ENCODE measurements around the gene AMIGO1. TPM values are rescaled to one million over a fixed set of nuclear protein-coding genes. Genes with fewer than 3 reads are reported as not detected.

The AMIGO1 gene
- total and polyA plus RNA-seq, 12 donors: 3.8 to 27.9 (median 22.5) TPM

GRCh38 chr1:109497449-109498160 lies 11.9 kb downstream of the AMIGO1 start:
- no peaks in the 10 kb centered on the region for H3K9me3 ChIP-seq (replicated peaks in 1 of 3)
- H3K4me1 ChIP-seq (replicated peaks in 1 of 2): peaks cover 23 to 41% of the 10 kb centered on the region in 2 donors
- H3K4me3 ChIP-seq: no peak overlapping the region
- 55 to 68% (median 63%) methylated on average over 8 to 9 of the region's 9 CpGs for WGBS, 4 donors
- DNase-seq: no peak
- intact Hi-C loops (cut with DNase I): loop anchor here in 1 of 2 donors (2.0 kb wide), 1 partner anchor 31 kb away; no protein-coding TSS in a partner anchor
- peaks cover 0 to 26% of the 10 kb centered on the region in 2 donors for H3K36me3 ChIP-seq (replicated peaks in 1 of 2)
- H3K27me3 ChIP-seq: no peaks in the 10 kb centered on the region
- H3K27ac ChIP-seq: no peak overlapping the region
- TF ChIP-seq, protein P1, sequence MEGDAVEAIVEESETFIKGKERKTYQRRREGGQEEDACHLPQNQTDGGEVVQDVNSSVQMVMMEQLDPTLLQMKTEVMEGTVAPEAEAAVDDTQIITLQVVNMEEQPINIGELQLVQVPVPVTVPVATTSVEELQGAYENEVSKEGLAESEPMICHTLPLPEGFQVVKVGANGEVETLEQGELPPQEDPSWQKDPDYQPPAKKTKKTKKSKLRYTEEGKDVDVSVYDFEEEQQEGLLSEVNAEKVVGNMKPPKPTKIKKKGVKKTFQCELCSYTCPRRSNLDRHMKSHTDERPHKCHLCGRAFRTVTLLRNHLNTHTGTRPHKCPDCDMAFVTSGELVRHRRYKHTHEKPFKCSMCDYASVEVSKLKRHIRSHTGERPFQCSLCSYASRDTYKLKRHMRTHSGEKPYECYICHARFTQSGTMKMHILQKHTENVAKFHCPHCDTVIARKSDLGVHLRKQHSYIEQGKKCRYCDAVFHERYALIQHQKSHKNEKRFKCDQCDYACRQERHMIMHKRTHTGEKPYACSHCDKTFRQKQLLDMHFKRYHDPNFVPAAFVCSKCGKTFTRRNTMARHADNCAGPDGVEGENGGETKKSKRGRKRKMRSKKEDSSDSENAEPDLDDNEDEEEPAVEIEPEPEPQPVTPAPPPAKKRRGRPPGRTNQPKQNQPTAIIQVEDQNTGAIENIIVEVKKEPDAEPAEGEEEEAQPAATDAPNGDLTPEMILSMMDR (IDR thresholded peaks at IDR 0.05): no peak
- TF ChIP-seq POLR2A (IDR thresholded peaks at IDR 0.05): no peak

DNA sequence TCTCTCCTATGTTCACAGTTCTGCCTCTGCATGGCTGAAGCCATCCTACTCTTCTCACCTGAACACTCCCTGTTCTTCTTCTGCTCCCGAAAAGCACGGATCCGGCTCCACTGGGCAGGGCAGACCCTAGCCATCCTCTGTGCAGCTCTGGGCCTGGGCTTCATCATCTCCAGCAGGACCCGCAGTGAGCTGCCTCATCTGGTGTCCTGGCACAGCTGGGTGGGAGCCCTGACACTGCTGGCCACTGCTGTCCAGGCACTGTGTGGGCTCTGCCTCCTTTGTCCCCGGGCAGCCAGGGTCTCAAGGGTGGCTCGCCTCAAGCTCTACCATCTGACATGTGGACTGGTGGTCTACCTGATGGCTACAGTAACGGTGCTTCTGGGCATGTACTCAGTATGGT lies 13.8 kb downstream of the AMIGO1 start:
- no peak for DNase-seq
- intact Hi-C loops (cut with DNase I): loop anchor here in 1 of 2 donors (2.0 kb wide), 1 partner anchor 33 kb away; no protein-coding TSS in a partner anchor
- H3K27me3 ChIP-seq: no peaks in the 10 kb centered on the region
- TF ChIP-seq, protein P1 (IDR thresholded peaks at IDR 0.05): no peak
- TF ChIP-seq POLR2A (IDR thresholded peaks at IDR 0.05): no peak
- no peak overlapping the region for H3K27ac ChIP-seq
- no peak overlapping the region for H3K4me3 ChIP-seq
- H3K36me3 ChIP-seq (replicated peaks in 1 of 2): peaks cover 0 to 26% of the 10 kb centered on the region in 2 donors
- WGBS, 4 donors: 92 to 97% (median 93%) methylated on average over 3 to 7 of the region's 7 CpGs
- no peaks in the 10 kb centered on the region for H3K9me3 ChIP-seq (replicated peaks in 1 of 3)
- peaks cover 30 to 49% of the 10 kb centered on the region in 2 donors for H3K4me1 ChIP-seq (replicated peaks in 1 of 2)

DNA sequence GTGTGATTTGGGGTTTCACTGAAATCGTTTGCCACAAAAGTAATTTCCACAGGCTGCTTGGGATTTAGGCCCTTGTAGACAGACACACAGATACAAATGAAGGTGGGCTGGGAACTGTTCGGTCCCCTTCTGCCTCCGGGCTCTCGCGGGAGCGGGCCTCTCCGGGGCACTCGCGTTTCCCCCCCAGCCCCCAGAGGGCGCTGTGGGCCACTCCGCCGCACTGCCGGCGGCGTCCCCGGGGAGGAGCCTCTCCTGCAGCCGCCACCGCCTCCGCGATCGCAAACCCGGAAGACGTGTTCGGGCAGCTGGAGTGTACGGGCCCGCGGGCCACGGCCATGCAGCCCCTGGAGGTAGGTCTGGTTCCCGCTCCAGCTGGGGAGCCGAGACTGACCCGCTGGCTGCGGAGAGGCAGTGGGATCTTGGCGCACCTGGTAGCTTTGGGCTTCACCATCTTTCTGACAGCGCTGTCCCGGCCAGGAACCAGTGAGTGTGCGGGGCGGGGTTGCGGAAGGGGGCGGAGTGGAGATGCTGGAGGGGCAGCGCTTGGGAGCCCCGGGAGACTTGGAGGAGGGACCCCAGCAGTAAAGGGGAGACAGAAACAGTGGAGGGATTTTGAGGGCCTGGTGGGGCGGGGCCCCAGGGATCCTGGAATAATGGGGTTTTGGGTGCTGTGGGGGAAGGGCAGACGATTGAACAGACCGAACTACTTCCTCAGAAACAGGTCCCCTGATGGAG lies 15.6 kb downstream of the AMIGO1 start, which contains the start of gene CYB561D1:
CYB561D1 (plus strand) TSS at position 290 of the 735 bp plus-strand sequence; CDS start at position 336, 46 bp downstream.
- Histone ChIP-seq H3K9me3 (replicated peaks in 1 of 3) (no peaks in the 10 kb centered on the region), H3K36me3 (replicated peaks in 1 of 2) (peaks cover 0 to 26% of the 10 kb centered on the region in 2 donors), H3K27ac (peak within 1 kb of the TSS in 3 of 5 donors; percentile 26 to 82 (median 65)), H3K4me3 (peak within 1 kb of the TSS; percentile 48 to 98 (median 89)), H3K4me1 (replicated peaks in 1 of 2) (peaks cover 18 to 40% of the 10 kb centered on the region in 2 donors), H3K27me3 (no peaks in the 10 kb centered on the region)
- DNase-seq: peak; percentile 83 to 90 (median 86)
- 0 to 1% (median 0%) methylated on average over 10 to 44 of the region's 44 CpGs for WGBS, 4 donors
- TF ChIP-seq, protein P1 (IDR thresholded peaks at IDR 0.05): peak; percentile 70 to 94 (median 90)
- TF ChIP-seq POLR2A (IDR thresholded peaks at IDR 0.05): peak in 1 of 2 donors; percentile 54
- intact Hi-C loops (cut with DNase I): loop anchor here in 1 of 2 donors (1.0 kb wide), 1 partner anchor 38 kb away; no protein-coding TSS in a partner anchor

GRCh38 chr1:109493227-109493626 lies 16.3 kb downstream of the AMIGO1 start:
- Histone ChIP-seq H3K27ac (peak overlapping the region in 2 of 5 donors; percentile 65 to 82), H3K36me3 (replicated peaks in 1 of 2) (peaks cover 0 to 26% of the 10 kb centered on the region in 2 donors)

More at GRCh38 chr1:109493227-109493626, 16.3 kb downstream of the AMIGO1 start:
- intact Hi-C loops (cut with DNase I): loop anchor here in 1 of 2 donors (1.0 kb wide), 1 partner anchor 39 kb away; no protein-coding TSS in a partner anchor
- no peak overlapping the region for H3K4me3 ChIP-seq
- H3K9me3 ChIP-seq (replicated peaks in 1 of 3): no peaks in the 10 kb centered on the region
- DNase-seq: no peak
- H3K4me1 ChIP-seq (replicated peaks in 1 of 2): peaks cover 18 to 41% of the 10 kb centered on the region in 2 donors
- H3K27me3 ChIP-seq: no peaks in the 10 kb centered on the region
- TF ChIP-seq, protein P1 (IDR thresholded peaks at IDR 0.05): no peak
- TF ChIP-seq POLR2A (IDR thresholded peaks at IDR 0.05): no peak
- 67 to 74% (median 73%) methylated on average over 4 of the region's 4 CpGs; no CpG with 5 or more reads in 1 of the 4 donors for WGBS, 4 donors

Measured in adrenal gland (tissue), 12 donors.